K562 (cell line): ENCODE measurements around the gene ROBO1. TPM values are rescaled to one million over a fixed set of nuclear protein-coding genes. Genes with fewer than 3 reads are reported as not detected.

Experiments used
- ATAC-seq: fragments of 200-7000 bp; cut with Tn5 transposase; 3 replicates; pipeline ENCODE4 v1.9.1; 2020; ENCODE audit warnings: moderate library complexity
- BruUV-seq: library from RNA; stranded (reverse); fragments of 400-500 nt; replicated peaks from 2 replicates; lab custom pipeline; 2021; lab: Mats Ljungman, UMichigan
- CTCF ChIA-PET: fragments of 300-600 bp; formaldehyde crosslinking; extraction: SDS; loops from one replicate; lab custom pipeline; 2021; ENCODE audit warnings: low intra/inter-chr PET ratio; lab: Yijun Ruan, JAX
- POLR2A ChIA-PET: fragments of 300-600, 350-650 bp; sonication (Branson Sonifier 250); formaldehyde crosslinking; extraction: SDS; loops from one replicate; lab custom pipeline; 2021; ENCODE audit warnings: antibody characterized with exemption, inconsistent platforms; lab: Yijun Ruan, JAX
- DNase-seq, 4 experiments: peaks; one replicate each; pipeline versions ENCODE4 v3.0.0 to v3.0.0-alpha.2; 2011 to 2018; ENCODE audit warnings: low spot score in 3 of 4, mixed read lengths in 3 of 4; ENCODE audit errors: extremely low read depth in 1 of 4
- FAIRE-seq: peaks from 2 replicates; lab custom pipeline; 2011; peaks lifted over from hg19 to GRCh38; lab: Jason Lieb, UNC
- H2AFZ ChIP-seq: 2 replicates; pipeline ENCODE4 v1.6.0; 2011; ENCODE audit warnings: low read depth, low read length, control low read depth, inconsistent platforms
- H3K27ac ChIP-seq: fragments of 200-600 bp; 3 replicates; pipeline ENCODE4 v1.8.0; 2011; ENCODE audit warnings: low read depth, mild to moderate bottlenecking, control low read depth, inconsistent platforms, low read length, moderate library complexity, mixed read lengths; ENCODE audit errors: extremely low read depth
- H3K27me3 ChIP-seq, 2 experiments: fragments of 300-600 bp in 1 of 2; 2 replicates in 1 of 2; 3 replicates in 1 of 2; pipeline versions ENCODE4 v1.6.0 to v1.8.0; 2011; ENCODE audit warnings: inconsistent platforms in 2 of 2, low read length in 2 of 2, mild to moderate bottlenecking in 1 of 2, mixed read lengths in 1 of 2, moderate library complexity in 1 of 2; ENCODE audit not compliant: control insufficient read depth in 2 of 2, insufficient read depth in 2 of 2
- H3K36me3 ChIP-seq: fragments of 300-600 bp; 3 replicates; pipeline ENCODE4 v1.8.0; 2011; ENCODE audit warnings: mild to moderate bottlenecking, low read length, inconsistent platforms; ENCODE audit not compliant: control insufficient read depth, insufficient read depth
- H3K4me1 ChIP-seq, 2 experiments: fragments of 200-600 bp in 1 of 2; replicated peaks in 1 of 2; 2 replicates in 1 of 2; 3 replicates in 1 of 2; pipeline versions ENCODE4 v1.5.1 to v1.8.0; 2011; ENCODE audit warnings: inconsistent platforms in 2 of 2, low read length in 2 of 2, mild to moderate bottlenecking in 1 of 2, mixed read lengths in 1 of 2, moderate library complexity in 1 of 2; ENCODE audit not compliant: control insufficient read depth in 2 of 2, insufficient read depth in 2 of 2
- H3K4me2 ChIP-seq: 2 replicates; pipeline ENCODE4 v1.6.1; 2011; ENCODE audit warnings: low read length, control low read depth, inconsistent platforms, mixed read lengths; ENCODE audit not compliant: insufficient read depth
- H3K4me3 ChIP-seq: fragments of 200-600 bp; sonication (generic), shearing (Covaris generic); 2 replicates; pipeline ENCODE4 v1.5.1; 2016; ENCODE audit warnings: control low read depth, inconsistent platforms
- H3K79me2 ChIP-seq: fragments of 200-600 bp; 3 replicates; pipeline ENCODE4 v1.8.0; 2011; ENCODE audit warnings: low read length, inconsistent platforms; ENCODE audit not compliant: control insufficient read depth, insufficient read depth
- H3K9ac ChIP-seq, 2 experiments: 2 replicates each; pipeline versions ENCODE4 v1.6.0 to v1.6.1; 2011; ENCODE audit warnings: low read depth in 2 of 2, low read length in 2 of 2, control low read depth in 1 of 2, inconsistent platforms in 1 of 2, mild to moderate bottlenecking in 1 of 2, mixed read lengths in 1 of 2; ENCODE audit not compliant: insufficient read depth in 1 of 2
- H3K9me1 ChIP-seq: one replicate; pipeline ENCODE4 v1.6.0; 2011; ENCODE audit warnings: inconsistent platforms, mild to moderate bottlenecking, low read length, moderate library complexity; ENCODE audit not compliant: control insufficient read depth, insufficient read depth
- H3K9me3 ChIP-seq: replicated peaks from 2 replicates; pipeline ENCODE4 v1.5.1; 2011; ENCODE audit warnings: low read depth, low read length, inconsistent platforms; ENCODE audit not compliant: control insufficient read depth, insufficient read depth
- H4K20me1 ChIP-seq: replicated peaks from 2 replicates; pipeline ENCODE4 v1.6.1; 2011; ENCODE audit warnings: low read length, inconsistent platforms, mixed read lengths; ENCODE audit not compliant: control insufficient read depth, insufficient read depth
- ATF1 ChIP-seq, 2 experiments: fragments of 450-650 bp in 1 of 2; IDR thresholded peaks; 2 replicates each; pipeline ENCODE4 v1.6.1; 2016; ENCODE audit warnings: missing compliant biosample characterization in 1 of 2, missing genetic modification characterization in 1 of 2
- ATF6 ChIP-seq: sonication (generic); formaldehyde crosslinking; IDR thresholded peaks from 2 replicates; pipeline ENCODE4 v1.4.0; 2020; ENCODE audit warnings: mild to moderate bottlenecking, missing genetic modification reagents
- CHD2 ChIP-seq: IDR thresholded peaks from 2 replicates; pipeline ENCODE4 v1.6.1; 2011; ENCODE audit warnings: low read depth, low read length
- COPS2 ChIP-seq: fragments of 450-650 bp; conservative IDR thresholded peaks from 2 replicates; pipeline ENCODE4 v1.6.1; 2016; ENCODE audit warnings: mild to moderate bottlenecking, moderate library complexity
- HEY1 ChIP-seq: fragments of 250-450 bp; sonication (Bioruptor Pico); IDR thresholded peaks from 2 replicates; pipeline ENCODE4 v1.5.0; 2020; ENCODE audit warnings: mild to moderate bottlenecking, moderate library complexity, borderline replicate concordance
- KHSRP ChIP-seq: fragments of 450-650 bp; IDR thresholded peaks from 2 replicates; pipeline ENCODE4 v1.6.1; 2017
- MEF2A ChIP-seq: IDR thresholded peaks from 2 replicates; pipeline ENCODE4 v1.6.1; 2011; ENCODE audit warnings: low read depth, mild to moderate bottlenecking, low read length, moderate library complexity; ENCODE audit not compliant: control insufficient read depth
- NR2C1 ChIP-seq, 2 experiments: fragments of 450-650 bp; IDR thresholded peaks; 2 replicates each; pipeline ENCODE4 v1.6.1; 2017; ENCODE audit warnings: mild to moderate bottlenecking in 2 of 2, antibody characterized with exemption in 1 of 2, inconsistent platforms in 1 of 2, missing compliant biosample characterization in 1 of 2, missing genetic modification characterization in 1 of 2
- SRSF3 ChIP-seq: fragments of 200-400 bp; formaldehyde crosslinking; IDR thresholded peaks from 2 replicates; pipeline ENCODE4 v1.6.1; 2016; ENCODE audit warnings: mild to moderate bottlenecking, low read length, moderate library complexity; ENCODE audit not compliant: insufficient read depth
- ZNF3 ChIP-seq: fragments of 250-450 bp; sonication (Bioruptor Pico); IDR thresholded peaks from 2 replicates; pipeline ENCODE4 v1.5.0; 2021; ENCODE audit warnings: mild to moderate bottlenecking, moderate library complexity
- WGBS: fragments of 100-300 bp; shearing (Covaris generic); methylation state at CpG from one replicate; pipeline ENCODE4 v1.1.6; 2016; ENCODE audit warnings: low coverage, mixed read lengths; ENCODE audit not compliant: insufficient coverage; ENCODE audit errors: missing lambda C conversion rate; 5-methylcytosine and 5-hydroxymethylcytosine counted together
- in situ Hi-C: fragments of 300-500 bp; cut with MboI; formaldehyde crosslinking; loops from 4 replicates; pipeline ENCODE4 v1.15.0; 2018; ENCODE audit warnings: inconsistent platforms, mixed read lengths
- intact Hi-C: fragments of 100-400 bp; cut with micrococcal nuclease; formaldehyde crosslinking; loops from 2 replicates; pipeline ENCODE4 v1.14.2; 2022
- polyA plus RNA-seq, 8 experiments: library from polyadenylated mRNA; depleted of rRNA in 4 of 8; stranded (reverse) in 5 of 8; unstranded in 3 of 8; fragments of >200 nt; fragmentation: Nextera tagmentation in 2 of 8; fragmentation: Illumina TruSeq in 1 of 8; extraction: Ambion mirVana in 2 of 8; extraction: Trizol in 1 of 8; gene quantifications; 2 replicates each; pipeline versions ENCODE4 v1.2.1 to v1.2.3, GENCODE V29; 2011 to 2014; ENCODE audit warnings: inconsistent platforms in 1 of 8, missing spikeins in 1 of 8
- total RNA-seq, 7 experiments: library from RNA; depleted of rRNA in 6 of 7; stranded (reverse); fragments of >200 nt in 6 of 7; fragmentation: Illumina TruSeq in 2 of 7; extraction: Trizol in 2 of 7; gene quantifications; 2 replicates each; pipeline versions ENCODE4 v1.2.1 to v1.2.3, GENCODE V29; 2011 to 2021; ENCODE audit warnings: low replicate concordance in 1 of 7
- TF ChIP-seq, protein P1 (sequence below): fragments of 450-650 bp; IDR thresholded peaks from one replicate; pipeline ENCODE4 v1.6.1; 2018; ENCODE audit warnings: mild to moderate bottlenecking, moderate library complexity; ENCODE audit not compliant: partially characterized antibody

Gene ROBO1
- total and polyA plus RNA-seq, 9 of the 15 experiments (the other 6 are each of a cell fraction or from before 2014, with no cell fraction given) = 0.01 to 0.53 (median 0.17) TPM; not detected in 5

DNA sequence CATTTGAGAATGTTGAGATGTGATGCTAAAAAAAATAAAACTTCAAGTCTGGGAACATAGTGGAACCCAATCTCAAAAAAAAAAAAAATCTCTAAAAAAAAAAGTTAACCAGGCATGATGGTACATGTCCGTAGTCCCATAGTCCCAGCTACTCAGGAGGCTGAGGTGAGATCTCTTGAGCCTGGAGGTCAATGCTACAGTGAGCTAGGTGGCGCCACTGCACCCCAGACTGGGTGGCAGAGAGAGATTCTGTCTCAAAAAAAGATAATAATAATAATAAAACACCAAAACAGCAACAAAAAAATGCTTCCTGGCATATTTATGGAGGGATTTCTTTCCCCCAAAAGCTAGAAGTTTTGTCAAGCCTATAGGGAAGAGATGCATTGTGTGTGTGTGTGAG, 361.6 kb downstream of the ROBO1 start:
- Histone ChIP-seq H3K9ac (no peak overlapping the region), H3K36me3 (no peaks in the 10 kb centered on the region), H3K4me2 (no peak overlapping the region), H4K20me1 (no peaks in the 10 kb centered on the region), H3K9me3 (no peaks in the 10 kb centered on the region; the same call in 1 of the 2 replicates), H3K79me2 (no peaks in the 10 kb centered on the region), H3K27ac (no peak overlapping the region), H3K27me3 (no peaks in the 10 kb centered on the region), H3K4me1 (no peaks in the 10 kb centered on the region), H3K4me3 (no peak overlapping the region), H3K9me1 (no peaks in the 10 kb centered on the region), H2AFZ (no peak overlapping the region)
- TF ChIP-seq ATF1 (CRISPR knock-in tag; IDR thresholded peaks at IDR 0.05) = no peak
- TF ChIP-seq ATF1 (tag; IDR thresholded peaks at IDR 0.05) = no peak
- TF ChIP-seq, protein P1, sequence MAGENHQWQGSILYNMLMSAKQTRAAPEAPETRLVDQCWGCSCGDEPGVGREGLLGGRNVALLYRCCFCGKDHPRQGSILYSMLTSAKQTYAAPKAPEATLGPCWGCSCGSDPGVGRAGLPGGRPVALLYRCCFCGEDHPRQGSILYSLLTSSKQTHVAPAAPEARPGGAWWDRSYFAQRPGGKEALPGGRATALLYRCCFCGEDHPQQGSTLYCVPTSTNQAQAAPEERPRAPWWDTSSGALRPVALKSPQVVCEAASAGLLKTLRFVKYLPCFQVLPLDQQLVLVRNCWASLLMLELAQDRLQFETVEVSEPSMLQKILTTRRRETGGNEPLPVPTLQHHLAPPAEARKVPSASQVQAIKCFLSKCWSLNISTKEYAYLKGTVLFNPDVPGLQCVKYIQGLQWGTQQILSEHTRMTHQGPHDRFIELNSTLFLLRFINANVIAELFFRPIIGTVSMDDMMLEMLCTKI = no peak
- TF ChIP-seq HEY1 (CRISPR knock-in tag) = no peak
- TF ChIP-seq ZNF3 (CRISPR knock-in tag) = no peak
- no peak for TF ChIP-seq NR2C1 (IDR thresholded peaks at IDR 0.05)
- TF ChIP-seq NR2C1 (tag; IDR thresholded peaks at IDR 0.05) = no peak
- TF ChIP-seq MEF2A = no peak
- no peak for TF ChIP-seq CHD2
- TF ChIP-seq ATF6 = no peak
- TF ChIP-seq KHSRP = no peak
- TF ChIP-seq COPS2 = no peak
- no peak for TF ChIP-seq SRSF3
- in situ Hi-C loops (no loop called here), intact Hi-C loops (no loop called here)
- CTCF ChIA-PET = no interaction called here
- no peak for ATAC-seq
- POLR2A ChIA-PET = no interaction called here
- FAIRE-seq = no peak
- WGBS = 0% methylated on average over 1 of the region's 2 CpGs
- no peak for DNase-seq
- BruUV-seq = no TSS peak
